Suprapubic skin (tissue), 4 donors: ENCODE results near the gene TNS3. TPM values are rescaled to one million over a fixed set of nuclear protein-coding genes. Genes with fewer than 3 reads are reported as not detected.

Experiments
- DNase-seq, 2 donors: peaks; one replicate each; pipeline ENCODE4 v3.0.0-alpha.2; 2019; ENCODE audit warnings: low spot score in 2 of 2
- H3K27ac ChIP-seq: fragments of 200-600 bp; sonication (generic); one replicate; pipeline ENCODE4 v1.5.1; 2019
- H3K27me3 ChIP-seq: fragments of 200-600 bp; sonication (generic); one replicate; pipeline ENCODE4 v1.5.1; 2019
- H3K36me3 ChIP-seq: fragments of 200-600 bp; sonication (generic); one replicate; pipeline ENCODE4 v1.5.1; 2019
- H3K4me1 ChIP-seq: fragments of 200-600 bp; sonication (generic); one replicate; pipeline ENCODE4 v1.5.1; 2019
- H3K4me3 ChIP-seq: fragments of 200-600 bp; sonication (generic); one replicate; pipeline ENCODE4 v1.5.1; 2019; ENCODE audit warnings: mild to moderate bottlenecking
- H3K9me3 ChIP-seq: fragments of 200-600 bp; sonication (generic); one replicate; pipeline ENCODE4 v1.5.1; 2019
- EP300 ChIP-seq: sonication (generic); formaldehyde crosslinking; IDR thresholded peaks from one replicate; pipeline ENCODE4 v1.6.1; 2017; ENCODE audit warnings: antibody characterized with exemption
- POLR2A ChIP-seq, 2 donors: fragments of 450-650 bp; IDR thresholded peaks; one replicate each; pipeline ENCODE4 v1.6.1; 2017; ENCODE audit warnings: antibody characterized with exemption in 2 of 2, mild to moderate bottlenecking in 2 of 2, moderate library complexity in 2 of 2
- POLR2AphosphoS5 ChIP-seq, 3 donors: sonication (generic); formaldehyde crosslinking; IDR thresholded peaks; one replicate each; pipeline ENCODE4 v1.6.1; 2017; ENCODE audit warnings: antibody characterized with exemption in 3 of 3
- WGBS: methylation state at CpG from one replicate; pipeline ENCODE4 v1.1.5; 2018; 5-methylcytosine and 5-hydroxymethylcytosine counted together
- total RNA-seq, 4 donors: library from RNA; depleted of rRNA; stranded (reverse); fragments of >200 nt; gene quantifications; one replicate each; pipeline ENCODE4 v1.1.0, GENCODE V29; 2016
- TF ChIP-seq, protein P1 (sequence below), 2 donors: fragments of 200-600 bp in 1 of 2; fragments of 450-650 bp in 1 of 2; sonication (generic) in 1 of 2; IDR thresholded peaks; one replicate each; pipeline ENCODE4 v1.5.1; 2016 to 2019; ENCODE audit warnings: antibody characterized with exemption in 2 of 2, mild to moderate bottlenecking in 1 of 2, moderate library complexity in 1 of 2

Gene TNS3
- total RNA-seq, 4 donors from 2014 or later = 14.3 to 53.0 (median 31.9) TPM

DNA sequence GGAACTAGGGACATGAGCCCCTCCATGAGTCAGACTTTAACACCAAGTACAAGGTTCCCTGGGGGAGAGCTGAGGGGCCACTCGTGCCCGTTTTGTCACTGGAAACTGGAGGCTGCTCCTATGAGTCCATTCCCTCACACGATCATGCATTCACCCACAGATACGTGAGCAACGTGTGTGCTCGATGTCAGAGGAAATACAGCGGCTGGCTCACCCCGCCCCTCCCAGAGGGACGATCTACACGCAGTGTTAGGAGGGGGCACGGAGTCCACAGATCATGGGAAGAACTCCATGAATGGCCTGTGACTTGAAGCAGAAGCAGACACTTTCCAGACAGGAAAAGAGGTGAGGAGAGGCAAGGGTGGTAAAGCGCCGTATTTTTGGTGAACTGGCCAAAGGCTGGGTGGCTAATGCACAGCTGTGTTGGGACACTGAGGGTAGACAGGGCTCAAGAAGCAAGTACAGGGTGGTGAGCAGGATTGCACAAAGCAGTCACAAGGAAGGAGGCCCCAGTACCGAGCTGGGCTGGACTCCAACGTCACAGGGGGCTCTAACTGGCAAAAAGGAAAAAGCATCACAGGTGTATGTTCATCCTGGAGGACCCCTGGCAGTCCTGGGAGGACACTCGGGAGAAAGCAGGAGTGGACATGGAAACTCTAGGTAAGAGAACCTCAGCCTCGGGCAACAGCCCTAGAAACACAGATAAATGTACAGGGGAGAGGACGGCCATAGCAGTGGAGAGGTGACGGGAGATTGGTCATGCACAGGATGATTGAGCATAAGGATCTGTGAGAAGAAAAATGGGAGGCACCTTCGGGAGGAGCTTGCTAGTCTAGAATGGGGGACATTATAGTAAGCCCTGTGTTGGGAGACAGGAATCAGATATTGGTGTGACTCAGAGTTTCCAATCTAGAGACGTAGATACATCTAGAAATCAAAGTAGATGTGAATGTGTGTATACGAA is 41.2 kb downstream of the TNS3 start:
- TF ChIP-seq EP300 (no peak), POLR2AphosphoS5 (IDR thresholded peaks at IDR 0.05) (no peak), POLR2A (IDR thresholded peaks at IDR 0.05) (no peak)
- TF ChIP-seq, protein P1, sequence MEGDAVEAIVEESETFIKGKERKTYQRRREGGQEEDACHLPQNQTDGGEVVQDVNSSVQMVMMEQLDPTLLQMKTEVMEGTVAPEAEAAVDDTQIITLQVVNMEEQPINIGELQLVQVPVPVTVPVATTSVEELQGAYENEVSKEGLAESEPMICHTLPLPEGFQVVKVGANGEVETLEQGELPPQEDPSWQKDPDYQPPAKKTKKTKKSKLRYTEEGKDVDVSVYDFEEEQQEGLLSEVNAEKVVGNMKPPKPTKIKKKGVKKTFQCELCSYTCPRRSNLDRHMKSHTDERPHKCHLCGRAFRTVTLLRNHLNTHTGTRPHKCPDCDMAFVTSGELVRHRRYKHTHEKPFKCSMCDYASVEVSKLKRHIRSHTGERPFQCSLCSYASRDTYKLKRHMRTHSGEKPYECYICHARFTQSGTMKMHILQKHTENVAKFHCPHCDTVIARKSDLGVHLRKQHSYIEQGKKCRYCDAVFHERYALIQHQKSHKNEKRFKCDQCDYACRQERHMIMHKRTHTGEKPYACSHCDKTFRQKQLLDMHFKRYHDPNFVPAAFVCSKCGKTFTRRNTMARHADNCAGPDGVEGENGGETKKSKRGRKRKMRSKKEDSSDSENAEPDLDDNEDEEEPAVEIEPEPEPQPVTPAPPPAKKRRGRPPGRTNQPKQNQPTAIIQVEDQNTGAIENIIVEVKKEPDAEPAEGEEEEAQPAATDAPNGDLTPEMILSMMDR (IDR thresholded peaks at IDR 0.05) = no peak
- WGBS = 85% methylated on average over 22 of the region's 22 CpGs
- Histone ChIP-seq H3K36me3 (no peaks in the 10 kb centered on the region), H3K4me3 (no peak overlapping the region), H3K27me3 (peaks cover 10% of the 10 kb centered on the region), H3K27ac (no peak overlapping the region), H3K4me1 (peaks cover 31% of the 10 kb centered on the region), H3K9me3 (no peaks in the 10 kb centered on the region)
- DNase-seq = no peak

DNA sequence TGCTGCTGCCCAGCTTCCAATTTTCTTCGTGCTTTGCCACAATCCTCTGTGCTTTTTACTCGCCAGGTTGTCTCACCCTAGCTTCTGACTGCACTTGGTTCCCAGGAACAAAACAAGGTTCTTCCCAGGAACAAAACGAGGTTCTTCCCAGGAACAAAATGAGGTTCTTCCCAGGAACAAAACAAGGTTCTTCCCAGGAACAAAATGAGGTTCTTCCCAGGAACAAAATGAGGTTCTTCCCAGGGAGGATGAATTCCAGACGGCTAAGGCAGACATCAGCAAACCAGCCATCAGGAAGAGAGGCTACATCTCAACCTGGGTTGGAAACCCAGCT is 41.9 kb downstream of the TNS3 start:
- Histone ChIP-seq H3K4me3 (no peak overlapping the region), H3K9me3 (no peaks in the 10 kb centered on the region), H3K36me3 (no peaks in the 10 kb centered on the region), H3K4me1 (peaks cover 33% of the 10 kb centered on the region), H3K27me3 (peaks cover 10% of the 10 kb centered on the region), H3K27ac (no peak overlapping the region)
- DNase-seq = no peak
- no peak for TF ChIP-seq POLR2AphosphoS5 (IDR thresholded peaks at IDR 0.05)
- no peak for TF ChIP-seq EP300
- TF ChIP-seq POLR2A (IDR thresholded peaks at IDR 0.05) = no peak
- TF ChIP-seq, protein P1 (IDR thresholded peaks at IDR 0.05) = no peak
- WGBS = 92% methylated on average over 4 of the region's 4 CpGs

DNA sequence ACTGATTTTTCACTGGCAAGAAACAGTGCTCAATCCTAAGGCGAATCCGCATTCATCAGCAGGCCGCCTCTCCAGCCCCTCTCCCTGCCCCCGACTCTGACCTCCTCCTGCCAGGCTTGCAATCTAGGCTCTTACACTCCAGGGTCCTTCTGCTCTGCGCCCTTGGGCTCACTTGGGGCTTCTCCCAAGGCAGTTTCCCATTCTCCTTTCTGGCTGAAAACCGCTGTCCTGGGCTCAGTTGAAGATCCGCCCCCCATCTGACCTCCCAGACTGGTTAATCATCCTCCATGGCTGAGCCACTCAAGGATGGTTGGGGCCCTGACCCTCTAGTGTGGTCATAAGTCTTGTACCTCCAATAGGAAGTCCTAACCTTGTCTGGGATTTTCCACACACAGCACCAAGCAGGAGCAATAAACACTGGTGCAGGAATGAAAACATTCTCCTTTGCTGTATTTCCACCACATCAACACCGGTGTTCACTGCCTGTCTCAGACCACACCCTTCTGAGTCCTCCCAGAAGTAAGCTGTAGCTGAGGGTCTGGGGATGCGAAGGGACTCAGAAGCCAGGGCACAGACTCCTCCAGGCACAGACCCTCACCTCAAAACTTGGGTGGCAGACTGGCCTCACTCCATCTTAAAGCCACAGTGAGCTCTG is 42.4 kb downstream of the TNS3 start:
- Histone ChIP-seq H3K4me1 (peaks cover 36% of the 10 kb centered on the region), H3K27me3 (peaks cover 10% of the 10 kb centered on the region)
- 89% methylated on average over 9 of the region's 9 CpGs for WGBS

DNA sequence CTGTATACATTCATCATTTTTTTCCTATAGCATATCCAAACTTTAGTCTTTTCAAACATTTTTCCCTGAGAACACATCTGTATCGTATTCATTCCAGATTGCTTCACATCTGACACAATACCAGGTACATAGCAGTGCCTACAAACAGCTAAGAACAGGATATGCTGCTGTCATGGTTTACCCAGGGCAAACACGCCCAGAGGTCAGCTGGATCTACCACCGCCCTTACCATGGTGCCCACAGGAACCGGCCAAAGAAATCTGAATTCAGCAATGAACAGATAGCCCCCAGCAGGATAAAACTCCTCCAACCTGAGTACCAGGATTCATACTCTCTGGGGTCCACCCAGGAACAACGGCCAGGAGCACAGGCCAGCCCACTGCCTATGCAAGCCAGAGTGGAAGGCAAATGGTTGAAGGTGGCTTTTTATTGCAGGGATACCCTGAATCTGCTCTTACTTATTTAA is 43.0 kb downstream of the TNS3 start:
- Histone ChIP-seq H3K4me1 (peaks cover 39% of the 10 kb centered on the region), H3K36me3 (no peaks in the 10 kb centered on the region), H3K9me3 (no peaks in the 10 kb centered on the region), H3K4me3 (no peak overlapping the region), H3K27me3 (peaks cover 10% of the 10 kb centered on the region), H3K27ac (no peak overlapping the region)
- DNase-seq = no peak
- WGBS = 85% methylated on average over 5 of the region's 5 CpGs
- TF ChIP-seq, protein P1 (IDR thresholded peaks at IDR 0.05) = no peak
- no peak for TF ChIP-seq EP300
- TF ChIP-seq POLR2AphosphoS5 (IDR thresholded peaks at IDR 0.05) = no peak
- no peak for TF ChIP-seq POLR2A (IDR thresholded peaks at IDR 0.05)

More for the DNA sequence above, 42.4 kb downstream of the TNS3 start:
- no peak overlapping the region for H3K4me3 ChIP-seq
- DNase-seq = no peak
- no peaks in the 10 kb centered on the region for H3K9me3 ChIP-seq
- H3K36me3 ChIP-seq = no peaks in the 10 kb centered on the region
- TF ChIP-seq, protein P1 (IDR thresholded peaks at IDR 0.05) = no peak
- TF ChIP-seq POLR2A (IDR thresholded peaks at IDR 0.05) (no peak), POLR2AphosphoS5 (IDR thresholded peaks at IDR 0.05) (no peak)
- H3K27ac ChIP-seq = no peak overlapping the region
